Common myeloid progenitor, CD34-positive (primary cell): Measurements from ENCODE around the gene RNASE7.

ENCODE experiments used
- CTCF ChIA-PET: fragments of 350-600 bp; sonication (Branson Sonifier 250); formaldehyde crosslinking; loops from one replicate; lab custom pipeline; 2021; ENCODE audit warnings: antibody characterized with exemption; lab: Charles Lee
- POLR2A ChIA-PET: fragments of 350-600 bp; sonication (Branson Sonifier 250); formaldehyde crosslinking; loops from one replicate; lab custom pipeline; 2021; ENCODE audit warnings: antibody characterized with exemption; lab: Charles Lee
- DNase-seq, 3 donors: peaks; one replicate each; pipeline versions ENCODE4 v3.0.0 to v3.0.0-alpha.2; 2013
- H3K27ac ChIP-seq, 2 experiments: 1 replicate in 1 of 2; 2 replicates in 1 of 2; pipeline ENCODE4 v1.7.0; 2013; ENCODE audit warnings: inconsistent platforms in 2 of 2, low read length in 2 of 2, mild to moderate bottlenecking in 2 of 2, low read depth in 1 of 2, moderate library complexity in 1 of 2; ENCODE audit not compliant: severe bottlenecking in 2 of 2, insufficient read depth in 1 of 2, poor library complexity in 1 of 2
- H3K27me3 ChIP-seq, 5 experiments: replicated peaks in 2 of 5; 1 replicate in 3 of 5; 2 replicates in 2 of 5; pipeline versions ENCODE4 v1.6.1 to v1.7.0; 2013; ENCODE audit warnings: low read length in 4 of 5, mild to moderate bottlenecking in 2 of 5, moderate library complexity in 2 of 5, inconsistent platforms in 1 of 5; ENCODE audit not compliant: insufficient read depth in 5 of 5, control insufficient read depth in 4 of 5
- H3K36me3 ChIP-seq, 4 experiments: 1 replicate in 2 of 4; 2 replicates in 2 of 4; pipeline versions ENCODE4 v1.6.1 to v1.7.0; 2013; ENCODE audit warnings: low read length in 3 of 4, control low read depth in 1 of 4, mild to moderate bottlenecking in 1 of 4; ENCODE audit not compliant: control insufficient read depth in 4 of 4, insufficient read depth in 4 of 4
- H3K4me1 ChIP-seq, 4 experiments: 1 replicate in 3 of 4; 2 replicates in 1 of 4; pipeline versions ENCODE4 v1.6.1 to v1.7.1; 2013; ENCODE audit warnings: low read length in 3 of 4, mild to moderate bottlenecking in 3 of 4, control low read depth in 1 of 4, inconsistent platforms in 1 of 4, moderate library complexity in 1 of 4; ENCODE audit not compliant: control insufficient read depth in 4 of 4, insufficient read depth in 4 of 4; ENCODE audit errors: control extremely low read depth in 1 of 4
- H3K4me3 ChIP-seq, 7 experiments: 1 replicate in 4 of 7; 2 replicates in 3 of 7; pipeline versions ENCODE4 v1.5.1 to v1.7.0; 2013; ENCODE audit warnings: mild to moderate bottlenecking in 7 of 7, low read length in 6 of 7, moderate library complexity in 6 of 7, inconsistent platforms in 2 of 7, low read depth in 2 of 7, control low read depth in 1 of 7; ENCODE audit not compliant: insufficient read depth in 4 of 7, control insufficient read depth in 1 of 7; ENCODE audit errors: extremely low read depth in 1 of 7
- H3K9me3 ChIP-seq, 5 experiments: 1 replicate in 4 of 5; 2 replicates in 1 of 5; pipeline versions ENCODE4 v1.6.1 to v1.7.1; 2013; ENCODE audit warnings: low read length in 4 of 5, mild to moderate bottlenecking in 2 of 5, inconsistent platforms in 1 of 5, low read depth in 1 of 5, moderate library complexity in 1 of 5; ENCODE audit not compliant: control insufficient read depth in 4 of 5, insufficient read depth in 2 of 5; ENCODE audit errors: control extremely low read depth in 1 of 5
- WGBS: methylation state at CpG from one replicate; pipeline ENCODE4 v1.1.5; 2013; ENCODE audit not compliant: insufficient coverage; 5-methylcytosine and 5-hydroxymethylcytosine counted together

RNASE7 gene

DNA sequence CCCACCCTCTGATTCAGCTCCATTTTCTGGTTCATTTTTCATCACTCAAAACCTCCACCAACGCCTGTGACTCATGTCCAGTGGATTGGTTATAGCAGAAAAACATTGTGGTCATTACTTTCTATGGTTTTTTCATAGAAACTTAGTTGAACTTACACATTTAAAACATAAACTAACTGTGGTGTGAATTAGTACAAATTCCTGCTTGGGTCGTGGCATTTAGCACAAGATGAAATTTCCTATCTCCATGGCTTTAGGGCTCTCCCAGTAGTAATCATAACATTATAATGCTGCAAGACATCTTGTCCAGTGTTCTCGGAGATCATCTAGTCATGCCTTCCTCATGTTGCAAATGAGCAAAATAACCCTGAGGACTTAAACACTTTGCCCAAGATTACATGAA is 7.1 kb downstream of the RNASE7 start:
- WGBS = 94% methylated on average over 2 of the region's 3 CpGs
- ChIA-PET CTCF (interaction anchor here (1.5 to 6.7 kb wide), 5 partner anchors 10 to 35 kb away, joined by 3 to 42 read pairs (median 12); no protein-coding TSS in a partner anchor), POLR2A (no interaction called here)
- H3K9me3 ChIP-seq = no peaks in the 10 kb centered on the region
- H3K4me3 ChIP-seq = no peak overlapping the region
- no peak for DNase-seq
- H3K27ac ChIP-seq = no peak overlapping the region
- H3K27me3 ChIP-seq = no peaks in the 10 kb centered on the region
- H3K36me3 ChIP-seq = no peaks in the 10 kb centered on the region
- H3K4me1 ChIP-seq = peaks cover 5 to 13% (median 11%) of the 10 kb centered on the region in 4 experiments

DNA sequence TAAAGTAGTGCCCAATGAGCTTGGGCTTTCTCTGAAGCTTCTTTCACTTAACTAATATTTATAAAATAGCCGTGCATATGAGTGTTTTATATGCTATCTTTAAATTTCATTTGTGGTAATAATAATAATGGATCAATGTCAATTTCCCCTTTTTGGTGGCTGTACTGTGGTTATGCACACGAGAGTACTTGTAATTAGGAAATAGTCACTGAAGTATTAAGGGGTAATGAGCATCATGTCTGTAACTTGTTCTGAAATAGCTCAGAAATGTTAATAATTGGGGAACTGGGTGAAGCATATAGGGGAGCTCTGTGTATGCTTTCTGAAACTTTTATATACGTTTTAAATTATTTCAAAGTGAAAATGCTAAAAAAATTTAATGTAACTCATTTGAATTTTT is 8.4 kb downstream of the RNASE7 start:
- H3K9me3 ChIP-seq = no peaks in the 10 kb centered on the region
- 0% methylated on average over 1 of the region's 3 CpGs for WGBS
- H3K36me3 ChIP-seq = no peaks in the 10 kb centered on the region
- no peak overlapping the region for H3K4me3 ChIP-seq
- DNase-seq = peak in 1 of 3 donors; percentile 33
- POLR2A ChIA-PET = no interaction called here
- H3K27me3 ChIP-seq = no peaks in the 10 kb centered on the region
- CTCF ChIA-PET = interaction anchor here (0.5 to 6.7 kb wide), 8 partner anchors 11 to 481 kb away, joined by 3 to 42 read pairs (median 4); no protein-coding TSS in a partner anchor
- H3K4me1 ChIP-seq = peaks cover 0 to 4% (median 2%) of the 10 kb centered on the region in 4 experiments
- no peak overlapping the region for H3K27ac ChIP-seq

DNA sequence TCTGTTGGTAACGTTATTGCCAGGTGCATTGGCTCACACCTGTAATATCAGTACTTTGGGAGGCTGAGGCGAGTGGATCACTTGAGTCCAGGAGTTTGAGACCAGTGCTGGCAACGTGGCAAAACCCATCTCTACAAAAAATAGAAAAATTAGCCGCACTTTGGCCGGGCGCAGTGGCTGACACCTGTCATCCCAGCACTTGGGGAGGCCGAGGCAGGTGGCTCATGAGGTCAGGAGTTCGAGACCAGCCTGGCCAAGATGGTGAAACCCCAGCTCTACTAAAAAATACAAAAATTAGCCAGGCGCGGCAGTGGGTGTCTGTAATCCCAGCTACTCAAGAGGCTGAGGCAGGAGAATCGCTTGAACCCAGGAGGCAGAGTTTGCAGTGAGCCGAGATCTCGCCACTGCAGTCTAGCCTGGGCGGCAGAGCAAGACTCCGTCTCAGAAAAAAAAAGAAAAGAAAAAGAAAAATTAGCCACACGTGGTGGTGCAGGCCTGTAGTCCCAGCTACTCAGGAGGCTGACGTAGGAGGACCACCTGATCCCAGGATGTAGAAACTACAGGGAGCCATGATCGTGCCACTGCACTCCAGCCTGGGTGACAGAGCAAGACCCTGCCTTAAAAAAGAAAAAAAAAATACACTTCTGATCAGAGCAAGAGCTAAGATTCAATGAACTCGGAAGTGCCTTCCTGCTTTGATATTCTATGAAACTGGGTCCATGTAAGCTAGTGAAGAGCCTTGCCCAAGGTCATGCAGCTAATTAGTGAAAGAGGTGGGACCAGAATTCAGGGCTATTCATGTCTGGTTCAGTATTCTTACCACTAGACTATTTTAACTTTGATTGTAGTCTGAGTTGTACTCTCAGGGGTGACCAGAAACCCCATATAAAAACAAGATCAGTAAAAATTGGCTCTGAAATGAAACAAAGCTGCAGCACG is 11.3 kb downstream of the RNASE7 start:
- Histone ChIP-seq H3K36me3 (no peaks in the 10 kb centered on the region), H3K4me3 (no peak overlapping the region), H3K27ac (no peak overlapping the region), H3K4me1 (peaks cover 0 to 4% (median 2%) of the 10 kb centered on the region in 4 experiments), H3K27me3 (no peaks in the 10 kb centered on the region), H3K9me3 (no peaks in the 10 kb centered on the region)
- ChIA-PET POLR2A (no interaction called here), CTCF (interaction anchor here (0.8 to 1.3 kb wide), 4 partner anchors 10 to 54 kb away, joined by 3 to 5 read pairs (median 3); no protein-coding TSS in a partner anchor)
- DNase-seq = no peak
- 97% methylated on average over 19 of the region's 20 CpGs for WGBS

DNA sequence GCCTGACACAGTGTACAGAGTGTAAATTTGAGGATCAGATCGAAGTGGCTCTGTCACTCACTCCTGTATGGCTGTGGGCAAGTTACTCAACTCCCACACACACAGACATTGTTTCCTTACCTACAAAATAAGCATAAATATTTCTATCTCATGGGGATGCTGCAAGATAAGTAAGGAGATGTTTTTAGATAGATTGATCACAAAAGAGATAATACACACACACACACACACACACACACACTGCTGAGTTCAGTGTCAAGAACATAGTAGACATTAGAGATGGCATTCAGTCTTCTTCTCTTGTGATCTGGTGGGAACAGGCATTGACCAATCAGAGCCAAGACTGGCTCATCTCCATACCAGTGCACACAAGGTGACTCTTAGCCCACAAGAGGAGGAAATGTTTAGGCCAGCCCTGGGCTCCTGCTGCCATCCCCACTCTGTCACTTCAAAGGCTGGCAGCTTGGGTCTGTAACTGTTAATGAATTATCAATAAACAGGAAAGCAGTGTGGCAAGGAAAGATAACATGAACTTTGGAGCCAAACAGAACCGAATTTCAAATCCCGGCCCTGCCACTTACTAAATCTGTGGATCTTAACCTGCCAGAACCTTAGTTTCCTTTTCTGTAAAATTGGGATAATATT is 12.1 kb downstream of the RNASE7 start:
- no peak overlapping the region for H3K4me3 ChIP-seq
- WGBS = 40% methylated on average over 1 of the region's 3 CpGs
- ChIA-PET CTCF (interaction anchor here (0.8 to 1.3 kb wide), 4 partner anchors 11 to 53 kb away, joined by 3 to 5 read pairs (median 3); no protein-coding TSS in a partner anchor), POLR2A (no interaction called here)
- H3K9me3 ChIP-seq = no peaks in the 10 kb centered on the region
- H3K36me3 ChIP-seq = no peaks in the 10 kb centered on the region
- no peak overlapping the region for H3K27ac ChIP-seq
- peaks cover 0 to 4% (median 2%) of the 10 kb centered on the region in 4 experiments for H3K4me1 ChIP-seq
- no peak for DNase-seq
- H3K27me3 ChIP-seq = no peaks in the 10 kb centered on the region

DNA sequence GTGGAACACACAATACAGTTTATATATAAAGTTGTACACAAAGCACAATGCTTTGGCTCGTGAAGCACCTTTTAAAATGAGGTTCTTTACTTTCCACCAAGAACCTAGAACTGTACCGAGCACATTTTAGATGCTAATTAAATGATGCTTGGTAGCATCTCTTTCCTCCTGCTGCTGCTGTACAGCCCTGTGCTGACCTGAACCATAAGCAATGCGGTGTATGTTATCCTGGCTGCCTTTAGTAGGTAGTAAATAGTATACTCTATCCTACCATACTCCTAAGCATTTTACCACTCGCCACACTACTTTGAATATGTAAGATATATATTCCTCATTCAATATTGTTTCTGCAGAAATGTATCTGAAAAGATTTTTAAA is 12.6 kb downstream of the RNASE7 start:
- no peak overlapping the region for H3K4me3 ChIP-seq
- WGBS = no CpG with 5 or more reads among the region's 4 CpGs
- CTCF ChIA-PET = no interaction called here

DNA sequence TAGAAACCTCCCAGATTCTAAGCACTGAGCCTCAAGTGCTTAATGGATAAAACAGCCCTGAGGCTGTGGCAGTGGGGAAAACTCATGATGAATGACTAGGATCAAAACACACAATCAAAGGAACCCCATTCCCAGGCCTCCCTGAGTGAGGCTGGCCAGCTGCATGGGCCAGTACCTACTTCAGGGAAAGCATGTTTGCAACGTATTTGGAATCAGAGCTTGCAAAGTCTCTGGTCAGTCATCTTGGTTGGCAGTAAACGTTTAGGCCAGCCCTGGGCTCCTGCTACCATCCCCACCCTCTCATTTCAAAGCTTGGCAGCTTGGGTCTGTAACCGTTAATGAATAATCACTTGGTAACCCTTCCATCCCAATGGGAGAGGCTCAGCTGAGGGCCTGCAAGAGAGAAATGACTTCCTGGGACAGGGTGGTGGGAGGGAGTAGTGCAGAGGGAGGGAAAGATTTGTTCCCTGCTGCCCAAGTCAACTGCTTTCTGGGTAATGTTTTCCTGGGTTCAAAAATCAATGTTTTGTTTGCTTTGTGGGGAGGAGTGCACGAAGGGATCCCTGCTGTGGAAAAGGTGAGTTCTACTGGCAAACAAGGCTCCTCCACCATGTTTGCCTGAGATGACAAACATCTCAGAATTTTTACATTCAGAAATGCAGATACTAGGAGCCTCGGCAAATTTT is 13.4 kb downstream of the RNASE7 start:
- no peaks in the 10 kb centered on the region for H3K27me3 ChIP-seq
- H3K4me1 ChIP-seq = peaks cover 0 to under 1% (median under 1%) of the 10 kb centered on the region in 4 experiments
- WGBS = 96% methylated on average over 3 of the region's 5 CpGs
- no peak overlapping the region for H3K27ac ChIP-seq
- no peak for DNase-seq
- no peak overlapping the region for H3K4me3 ChIP-seq
- POLR2A ChIA-PET = no interaction called here
- H3K9me3 ChIP-seq = no peaks in the 10 kb centered on the region
- CTCF ChIA-PET = interaction anchor here (0.9 to 4.7 kb wide), 7 partner anchors 12 to 49 kb away, joined by 4 to 28 read pairs (median 6); no protein-coding TSS in a partner anchor
- H3K36me3 ChIP-seq = no peaks in the 10 kb centered on the region

More for the DNA sequence above, 12.6 kb downstream of the RNASE7 start:
- Histone ChIP-seq H3K36me3 (no peaks in the 10 kb centered on the region), H3K4me1 (peaks cover 0 to 4% (median 2%) of the 10 kb centered on the region in 4 experiments), H3K27ac (no peak overlapping the region), H3K27me3 (no peaks in the 10 kb centered on the region), H3K9me3 (no peaks in the 10 kb centered on the region)
- DNase-seq = no peak
- POLR2A ChIA-PET = no interaction called here
